ENCODE data around the gene SEC14L1. TPM values are rescaled to one million over a fixed set of nuclear protein-coding genes. Genes with fewer than 3 reads are reported as not detected.
"Not testable (repeated sequence)": the region's sequence is repeated elsewhere in the genome, so short reads cannot be mapped to it uniquely, and the experiment has no call there.

SEC14L1 gene
- total and polyA plus RNA-seq, 2 donors, result 13.5 to 28.7 TPM

DNA sequence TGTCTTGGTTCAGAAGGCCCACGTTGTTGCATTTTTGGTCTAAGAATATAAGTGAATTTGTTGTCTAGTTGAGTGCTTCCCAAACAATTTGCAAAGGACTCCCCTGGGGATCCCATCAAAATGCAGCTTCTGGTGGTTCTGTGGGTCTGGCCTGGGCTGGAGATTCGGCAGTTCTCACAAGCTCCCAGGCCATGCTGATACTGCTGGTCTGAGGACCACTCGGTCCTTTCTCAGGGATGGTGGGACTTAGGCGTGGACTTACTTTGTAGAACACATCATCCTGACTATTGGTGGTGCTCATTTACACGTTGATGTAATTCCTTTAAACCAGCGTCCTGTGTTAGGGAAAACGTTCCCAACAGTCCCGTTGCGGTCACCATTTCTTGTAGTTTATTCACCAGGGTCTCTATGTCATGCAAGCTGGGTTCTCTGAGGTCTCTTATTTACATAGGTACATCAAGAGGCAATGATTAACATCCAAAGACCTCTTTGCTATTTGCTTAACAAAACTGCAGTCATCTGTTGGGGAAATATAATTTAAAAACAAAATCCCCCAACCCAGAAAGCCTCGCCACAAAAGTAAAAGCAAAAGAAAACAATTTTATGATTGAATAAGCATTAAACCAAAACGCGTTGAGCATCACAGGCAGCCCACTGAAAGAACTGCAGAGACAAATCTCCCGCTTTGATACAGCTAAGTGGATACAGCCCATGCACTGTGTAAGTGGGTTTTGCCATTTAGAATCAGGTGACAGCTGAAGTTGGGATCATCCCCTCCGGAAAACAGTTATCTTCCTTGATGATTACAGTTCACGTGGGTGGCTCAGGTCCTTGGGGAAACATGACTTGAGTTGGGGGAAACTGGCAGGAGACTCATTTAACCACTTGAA is 39.0 kb upstream of the SEC14L1 start:
- Histone ChIP-seq H3K27me3 (ENCODE audit: control insufficient read depth in 2 of 2, insufficient read depth in 1 of 2, low read length in 1 of 2) (no peaks in the 10 kb centered on the region), H3K4me3 (ENCODE audit: low read length in 2 of 2) (no peak overlapping the region), H3K36me3 (ENCODE audit: control insufficient read depth in 2 of 2, insufficient read depth in 2 of 2, low read length in 1 of 2) (peaks cover 0 to 25% of the 10 kb centered on the region in 2 donors), H3K4me1 (ENCODE audit: control insufficient read depth in 2 of 2, insufficient read depth in 2 of 2, low read length in 2 of 2) (no peaks in the 10 kb centered on the region), H3K9me3 (ENCODE audit: control insufficient read depth in 2 of 2, insufficient read depth in 1 of 2, low read length in 1 of 2) (no peaks in the 10 kb centered on the region), H3K27ac (ENCODE audit: low read depth in 1 of 2, low read length in 1 of 2) (no peak overlapping the region)
- 92% methylated on average over 15 of the region's 15 CpGs for WGBS
- DNase-seq (ENCODE audit: low read depth in 6 of 9, low spot score in 9 of 9), result no peak

DNA sequence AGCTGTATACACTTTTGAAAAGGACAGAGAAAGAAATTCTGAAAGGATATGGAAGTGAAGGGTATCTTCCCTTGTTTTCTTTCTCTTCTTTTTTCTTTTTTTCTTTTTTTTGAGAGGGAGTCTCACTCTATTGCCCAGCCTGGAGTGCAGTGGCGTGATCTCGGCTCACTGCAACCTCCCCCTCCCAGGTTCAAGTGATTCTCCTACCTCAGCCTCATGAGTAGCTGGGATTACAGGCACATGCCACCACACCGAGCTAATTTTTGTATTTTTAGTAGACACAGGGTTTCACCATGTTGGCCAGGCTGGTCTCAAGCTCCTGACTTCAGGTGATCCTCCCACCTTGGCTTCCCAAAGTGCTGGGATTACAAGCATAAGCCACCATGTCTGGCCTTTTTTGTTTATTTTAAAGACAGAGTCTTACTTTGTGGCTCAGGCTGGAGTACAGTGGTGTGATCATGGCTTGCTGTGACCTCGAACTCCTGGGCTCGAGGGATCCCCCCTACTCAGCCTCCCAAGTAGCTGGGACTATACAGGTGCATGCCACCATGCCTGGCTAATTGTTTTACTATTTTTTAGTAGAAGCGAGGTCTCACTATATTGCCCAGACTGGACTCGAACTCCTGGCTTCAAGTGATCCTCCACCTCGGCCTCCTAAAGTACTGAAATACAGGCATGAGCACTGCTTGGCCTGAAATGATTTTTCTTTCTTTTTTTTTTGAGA is 38.2 kb upstream of the SEC14L1 start:
- not testable (repeated sequence) for H3K9me3 ChIP-seq (ENCODE audit: control insufficient read depth in 2 of 2, insufficient read depth in 1 of 2, low read length in 1 of 2); H3K4me1 ChIP-seq (ENCODE audit: control insufficient read depth in 2 of 2, insufficient read depth in 2 of 2, low read length in 2 of 2); H3K27me3 ChIP-seq (ENCODE audit: control insufficient read depth in 2 of 2, insufficient read depth in 1 of 2, low read length in 1 of 2); H3K4me3 ChIP-seq (ENCODE audit: low read length in 2 of 2); DNase-seq (ENCODE audit: low read depth in 6 of 9, low spot score in 9 of 9); H3K27ac ChIP-seq (ENCODE audit: low read depth in 1 of 2, low read length in 1 of 2)
- WGBS, result 96% methylated on average over 8 of the region's 8 CpGs
- peaks cover 0 to 23% of the 10 kb centered on the region in 2 donors for H3K36me3 ChIP-seq (ENCODE audit: control insufficient read depth in 2 of 2, insufficient read depth in 2 of 2, low read length in 1 of 2)

DNA sequence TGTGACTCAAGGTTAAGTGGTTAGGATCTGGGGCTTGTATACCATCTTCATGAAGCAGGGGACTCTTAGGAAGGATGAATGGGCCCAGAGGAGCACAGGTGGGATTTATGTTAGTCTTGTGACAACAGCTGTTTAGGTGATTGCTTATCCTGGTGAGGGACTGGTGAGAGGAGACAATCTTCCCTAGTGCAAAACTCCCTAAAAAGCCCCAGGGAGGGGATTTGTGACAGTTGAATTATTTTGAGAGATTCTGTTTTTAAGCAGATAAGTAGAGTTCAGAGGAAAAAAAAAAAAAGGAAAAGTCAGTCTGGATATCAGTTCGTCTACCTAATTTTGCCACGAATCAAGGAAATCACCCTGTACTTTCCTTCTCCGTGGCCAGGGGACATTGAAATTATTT is 35.1 kb upstream of the SEC14L1 start:
- no peak overlapping the region for H3K4me3 ChIP-seq (ENCODE audit: low read length in 2 of 2)
- H3K4me1 ChIP-seq (ENCODE audit: control insufficient read depth in 2 of 2, insufficient read depth in 2 of 2, low read length in 2 of 2), result peaks cover 4 to 9% of the 10 kb centered on the region in 2 donors
- H3K27me3 ChIP-seq (ENCODE audit: control insufficient read depth in 2 of 2, insufficient read depth in 1 of 2, low read length in 1 of 2), result no peaks in the 10 kb centered on the region
- H3K36me3 ChIP-seq (ENCODE audit: control insufficient read depth in 2 of 2, insufficient read depth in 2 of 2, low read length in 1 of 2), result peaks cover 0 to 4% of the 10 kb centered on the region in 2 donors
- no peak for DNase-seq (ENCODE audit: low read depth in 6 of 9, low spot score in 9 of 9)
- 98% methylated on average over 3 of the region's 3 CpGs for WGBS
- H3K27ac ChIP-seq (ENCODE audit: low read depth in 1 of 2, low read length in 1 of 2), result no peak overlapping the region
- no peaks in the 10 kb centered on the region for H3K9me3 ChIP-seq (ENCODE audit: control insufficient read depth in 2 of 2, insufficient read depth in 1 of 2, low read length in 1 of 2)

DNA sequence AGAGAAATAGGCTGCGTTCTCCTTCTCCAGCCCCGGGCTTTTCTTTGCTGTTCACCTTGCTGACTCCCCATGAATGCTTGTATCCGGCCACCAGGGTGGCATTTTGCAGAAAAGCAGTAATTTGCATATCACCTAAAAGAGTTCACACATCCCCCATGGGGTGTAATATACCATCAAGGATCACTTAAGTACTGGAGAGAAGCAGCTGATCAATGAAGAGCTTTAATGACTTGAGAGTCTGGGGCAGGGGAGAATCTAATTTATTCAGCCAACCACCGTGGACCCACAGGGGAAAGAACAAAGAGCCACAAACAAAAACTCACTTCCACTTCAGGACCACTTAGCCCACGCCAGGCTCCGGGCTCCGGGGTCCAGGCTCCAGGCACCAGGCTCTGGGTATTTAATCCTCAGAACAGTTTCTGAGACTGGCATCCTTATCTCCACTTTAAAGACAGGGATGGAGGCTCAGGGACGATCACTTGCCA is 33.9 kb upstream of the SEC14L1 start:
- Histone ChIP-seq H3K27me3 (ENCODE audit: control insufficient read depth in 2 of 2, insufficient read depth in 1 of 2, low read length in 1 of 2) (no peaks in the 10 kb centered on the region), H3K4me1 (ENCODE audit: control insufficient read depth in 2 of 2, insufficient read depth in 2 of 2, low read length in 2 of 2) (peaks cover 4 to 15% of the 10 kb centered on the region in 2 donors), H3K9me3 (ENCODE audit: control insufficient read depth in 2 of 2, insufficient read depth in 1 of 2, low read length in 1 of 2) (no peaks in the 10 kb centered on the region), H3K4me3 (ENCODE audit: low read length in 2 of 2) (no peak overlapping the region), H3K36me3 (ENCODE audit: control insufficient read depth in 2 of 2, insufficient read depth in 2 of 2, low read length in 1 of 2) (no peaks in the 10 kb centered on the region), H3K27ac (ENCODE audit: low read depth in 1 of 2, low read length in 1 of 2) (no peak overlapping the region)
- 96% methylated on average over 8 of the region's 8 CpGs for WGBS
- no peak for DNase-seq (ENCODE audit: low read depth in 6 of 9, low spot score in 9 of 9)

DNA sequence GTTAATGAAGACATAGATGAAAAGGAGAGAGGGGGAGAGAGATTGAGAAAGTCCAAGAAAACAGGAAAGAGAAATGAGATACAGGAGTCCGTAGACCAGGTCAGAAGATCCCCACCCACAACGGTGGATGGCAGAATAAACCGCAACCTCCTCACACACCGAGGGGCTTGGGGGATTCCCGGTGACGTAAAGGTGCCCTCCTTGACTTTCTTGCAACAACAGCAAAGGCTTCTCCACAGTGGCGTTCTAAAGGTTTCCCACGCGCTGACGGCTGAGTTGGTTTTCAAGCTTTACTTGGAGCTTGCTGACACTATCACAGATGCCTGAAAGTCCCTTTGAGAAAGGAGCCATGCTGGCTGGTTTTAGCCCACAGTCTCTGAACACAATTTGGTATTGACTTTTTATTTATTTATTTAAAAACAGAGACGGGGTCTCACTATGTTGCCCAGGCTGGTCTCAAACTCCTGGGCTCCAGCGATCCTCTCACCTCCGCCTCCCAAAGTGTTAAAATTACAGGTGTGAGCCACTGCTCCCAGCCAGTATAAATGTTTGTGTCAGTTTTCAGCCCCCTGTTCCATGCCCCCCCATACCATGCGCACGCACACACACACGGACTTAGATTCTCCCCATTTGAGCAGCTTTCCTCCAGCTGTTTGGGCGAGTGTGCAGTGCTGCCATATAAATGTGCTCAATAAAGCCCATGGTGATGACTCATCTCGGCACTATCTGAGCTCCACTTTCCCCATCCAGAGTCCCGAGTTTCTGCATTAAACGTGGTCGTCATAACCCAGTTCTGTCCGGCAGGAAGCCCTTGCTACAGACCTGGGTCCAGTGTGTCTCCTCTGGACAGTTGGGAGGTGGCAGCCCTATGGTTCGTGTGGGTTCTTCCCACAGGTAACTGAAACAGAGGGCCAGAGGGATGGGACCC is 33.0 kb upstream of the SEC14L1 start:
- H3K4me3 ChIP-seq (ENCODE audit: low read length in 2 of 2), result no peak overlapping the region
- H3K36me3 ChIP-seq (ENCODE audit: control insufficient read depth in 2 of 2, insufficient read depth in 2 of 2, low read length in 1 of 2), result no peaks in the 10 kb centered on the region
- H3K27me3 ChIP-seq (ENCODE audit: control insufficient read depth in 2 of 2, insufficient read depth in 1 of 2, low read length in 1 of 2), result no peaks in the 10 kb centered on the region
- DNase-seq (ENCODE audit: low read depth in 6 of 9, low spot score in 9 of 9), result peak in 1 of 9 donors; percentile 39
- H3K9me3 ChIP-seq (ENCODE audit: control insufficient read depth in 2 of 2, insufficient read depth in 1 of 2, low read length in 1 of 2), result no peaks in the 10 kb centered on the region
- 94% methylated on average over 23 of the region's 23 CpGs for WGBS
- H3K27ac ChIP-seq (ENCODE audit: low read depth in 1 of 2, low read length in 1 of 2), result peak overlapping the region in 1 of 2 donors; percentile 30
- peaks cover 4 to 15% of the 10 kb centered on the region in 2 donors for H3K4me1 ChIP-seq (ENCODE audit: control insufficient read depth in 2 of 2, insufficient read depth in 2 of 2, low read length in 2 of 2)

DNA sequence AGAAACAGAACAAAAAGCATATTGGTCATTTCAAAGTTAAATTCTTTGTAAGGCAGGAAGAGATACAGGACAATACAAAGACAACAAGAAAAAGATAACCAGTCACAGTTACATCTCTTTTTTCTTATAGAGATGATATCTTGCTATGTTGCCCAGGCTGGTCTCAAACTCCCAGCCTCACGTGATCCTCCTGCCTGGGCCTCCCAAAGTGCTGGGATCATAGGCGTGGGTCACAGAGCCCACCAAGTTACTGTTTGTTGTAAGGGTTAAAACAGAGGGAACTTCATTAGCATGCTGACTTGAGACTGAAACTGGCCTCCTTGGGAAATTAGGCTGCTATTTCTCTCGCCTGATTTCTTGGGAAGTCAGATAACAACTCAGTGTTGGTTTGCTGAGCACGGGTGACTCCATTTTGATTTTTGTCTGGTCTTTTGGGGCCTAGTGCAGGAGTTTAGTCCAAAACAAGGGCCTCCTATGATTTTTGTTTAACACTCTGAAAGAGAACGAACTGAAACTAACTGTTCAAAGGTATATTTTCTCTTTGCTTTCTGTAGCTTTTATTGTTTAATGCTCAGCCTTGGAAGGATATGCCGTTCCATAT is 31.5 kb upstream of the SEC14L1 start:
- Histone ChIP-seq H3K4me3 (ENCODE audit: low read length in 2 of 2) (no peak overlapping the region), H3K27ac (ENCODE audit: low read depth in 1 of 2, low read length in 1 of 2) (peak overlapping the region in 1 of 2 donors; percentile 12), H3K27me3 (ENCODE audit: control insufficient read depth in 2 of 2, insufficient read depth in 1 of 2, low read length in 1 of 2) (no peaks in the 10 kb centered on the region), H3K36me3 (ENCODE audit: control insufficient read depth in 2 of 2, insufficient read depth in 2 of 2, low read length in 1 of 2) (no peaks in the 10 kb centered on the region), H3K9me3 (ENCODE audit: control insufficient read depth in 2 of 2, insufficient read depth in 1 of 2, low read length in 1 of 2) (no peaks in the 10 kb centered on the region), H3K4me1 (ENCODE audit: control insufficient read depth in 2 of 2, insufficient read depth in 2 of 2, low read length in 2 of 2) (peaks cover 4 to 15% of the 10 kb centered on the region in 2 donors)
- WGBS, result 86% methylated on average over 6 of the region's 6 CpGs
- DNase-seq (ENCODE audit: low read depth in 6 of 9, low spot score in 9 of 9), result no peak

DNA sequence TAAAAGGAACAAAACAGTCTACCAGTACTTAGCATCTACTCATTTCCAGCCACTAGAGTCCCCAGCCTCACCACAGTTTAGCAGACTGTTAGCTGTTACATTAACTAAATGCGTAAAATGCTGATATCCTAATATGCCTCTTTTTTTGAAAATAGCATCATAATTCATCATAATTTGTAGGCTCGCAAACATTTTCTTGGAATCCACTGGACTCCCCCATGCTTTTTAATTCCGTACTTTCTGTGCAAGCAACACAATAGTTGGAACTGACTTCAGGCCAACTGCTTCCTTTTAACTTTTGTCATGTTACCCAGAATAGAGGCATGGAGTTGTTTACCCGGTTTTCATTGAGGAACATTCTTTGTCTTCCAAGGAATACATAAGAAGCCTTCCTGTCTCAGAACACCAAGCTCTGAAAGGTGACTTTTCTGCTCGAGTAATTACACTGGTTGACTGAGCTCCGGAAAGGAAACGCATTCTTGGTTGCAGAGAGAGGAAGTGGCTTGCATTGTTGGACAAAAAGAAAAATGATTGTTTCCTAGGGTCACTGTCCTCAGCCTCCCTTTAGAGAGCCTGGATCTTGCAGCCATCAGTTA is 30.9 kb upstream of the SEC14L1 start:
- Histone ChIP-seq H3K9me3 (ENCODE audit: control insufficient read depth in 2 of 2, insufficient read depth in 1 of 2, low read length in 1 of 2) (no peaks in the 10 kb centered on the region), H3K4me1 (ENCODE audit: control insufficient read depth in 2 of 2, insufficient read depth in 2 of 2, low read length in 2 of 2) (peaks cover 4 to 15% of the 10 kb centered on the region in 2 donors), H3K27me3 (ENCODE audit: control insufficient read depth in 2 of 2, insufficient read depth in 1 of 2, low read length in 1 of 2) (no peaks in the 10 kb centered on the region), H3K27ac (ENCODE audit: low read depth in 1 of 2, low read length in 1 of 2) (peak overlapping the region; percentile 8 to 12), H3K36me3 (ENCODE audit: control insufficient read depth in 2 of 2, insufficient read depth in 2 of 2, low read length in 1 of 2) (no peaks in the 10 kb centered on the region), H3K4me3 (ENCODE audit: low read length in 2 of 2) (no peak overlapping the region)
- 41% methylated on average over 7 of the region's 7 CpGs for WGBS
- DNase-seq (ENCODE audit: low read depth in 6 of 9, low spot score in 9 of 9), result peak in 1 of 9 donors; percentile 33

Data from thymus (tissue), 11 donors.